Epidermal melanocyte (primary cell): Measurements from ENCODE around the gene ENAH.

Experiments
- DNase-seq: peaks from one replicate; pipeline ENCODE4 v3.0.0; 2011; ENCODE audit warnings: low spot score; ENCODE audit not compliant: insufficient read length

Gene ENAH

DNA sequence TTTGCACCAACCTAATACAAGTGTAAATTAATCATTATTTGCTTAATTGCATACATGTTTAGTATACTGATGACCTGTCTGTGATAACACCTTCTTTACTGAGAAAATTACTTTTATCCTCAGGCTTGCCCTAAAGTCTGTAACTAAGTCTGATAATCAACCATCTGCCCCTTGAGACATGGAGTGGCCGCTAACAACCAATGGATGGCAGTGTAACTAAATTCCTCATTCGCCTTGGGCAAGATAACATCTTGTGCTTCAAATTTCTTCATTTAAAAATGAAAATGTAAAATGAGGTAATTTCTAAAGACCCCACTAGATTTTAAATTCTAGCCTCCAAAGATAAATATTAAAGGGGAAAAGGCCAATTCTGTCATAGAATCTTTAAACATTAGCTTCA, 85.1 kb downstream of the ENAH start:
- no peak for DNase-seq

DNA sequence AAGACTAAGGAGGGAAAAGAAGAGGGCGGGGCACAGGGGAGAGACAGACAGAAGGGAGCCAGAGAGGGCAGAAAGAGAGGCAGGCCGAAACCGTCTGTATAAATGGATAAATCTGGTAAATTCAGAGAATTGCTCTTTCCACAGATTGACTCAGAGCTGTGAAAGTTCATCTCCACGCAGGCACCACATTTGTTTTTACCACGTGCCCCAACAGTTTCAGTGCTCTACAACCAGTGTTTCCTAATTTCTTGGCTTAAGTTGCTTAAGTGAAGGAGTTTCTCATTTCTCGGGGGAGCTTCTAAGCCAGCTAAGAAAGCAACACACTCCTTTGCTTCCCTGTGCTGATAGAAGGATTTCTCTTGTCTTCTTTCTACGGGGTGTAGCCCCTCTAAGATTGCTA, 87.1 kb downstream of the ENAH start:
- no peak for DNase-seq

DNA sequence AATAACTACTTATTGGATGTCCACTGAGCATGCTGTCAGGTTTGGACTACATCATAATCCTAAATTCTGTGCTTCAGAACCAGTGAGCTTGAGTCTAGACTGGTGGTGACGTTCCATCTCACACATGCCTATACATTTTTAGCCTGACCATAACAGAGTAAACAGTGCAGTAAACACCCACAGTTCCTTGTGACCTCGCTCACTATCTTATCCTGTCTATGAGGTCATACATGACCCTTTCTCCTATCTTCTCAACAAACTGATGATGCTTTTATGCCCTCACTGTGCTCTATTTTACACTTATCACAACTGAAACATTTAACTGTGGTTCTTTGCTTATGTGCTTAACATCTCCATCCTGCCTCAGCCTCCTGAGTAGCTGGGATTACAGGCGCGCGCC, 91.2 kb downstream of the ENAH start:
- DNase-seq = no peak

DNA sequence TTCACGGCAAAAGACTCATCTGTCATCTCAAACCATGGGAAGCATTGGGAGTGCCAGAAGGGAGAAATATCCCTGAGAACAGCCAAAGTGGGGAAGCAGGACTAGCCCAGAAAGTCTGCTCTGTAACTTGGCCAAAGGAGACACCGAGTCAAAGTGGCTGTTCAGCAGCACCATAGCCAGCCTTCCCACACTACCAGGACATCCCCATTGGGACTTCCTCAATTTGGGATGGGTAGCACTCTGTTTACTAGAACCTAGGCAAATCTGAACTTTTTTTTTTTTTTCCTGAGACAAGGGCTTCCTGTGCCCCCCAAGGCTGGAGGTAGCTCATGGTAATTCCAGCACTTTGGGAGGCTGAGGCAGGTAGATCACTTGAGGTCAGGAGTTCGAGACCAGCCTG, 93.0 kb downstream of the ENAH start:
- no peak for DNase-seq

DNA sequence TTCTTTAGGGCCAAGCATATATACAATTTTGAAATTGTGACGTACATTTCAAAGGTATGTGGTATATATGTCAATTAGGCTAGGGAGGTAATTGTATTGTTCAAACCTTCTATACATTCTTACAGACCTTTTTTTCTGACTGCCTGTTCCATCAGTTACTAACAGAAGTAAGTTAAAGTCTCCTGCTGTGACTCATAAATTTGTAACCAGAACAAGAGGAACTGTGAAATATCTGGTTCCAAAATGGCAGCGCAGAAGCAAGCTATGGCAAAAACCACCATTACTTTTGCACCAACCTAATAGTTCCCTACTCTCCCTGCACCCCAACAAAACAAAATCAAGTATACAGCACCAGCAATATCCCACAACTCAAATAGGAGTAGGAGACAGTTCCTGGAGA, 93.6 kb downstream of the ENAH start:
- DNase-seq = no peak

DNA sequence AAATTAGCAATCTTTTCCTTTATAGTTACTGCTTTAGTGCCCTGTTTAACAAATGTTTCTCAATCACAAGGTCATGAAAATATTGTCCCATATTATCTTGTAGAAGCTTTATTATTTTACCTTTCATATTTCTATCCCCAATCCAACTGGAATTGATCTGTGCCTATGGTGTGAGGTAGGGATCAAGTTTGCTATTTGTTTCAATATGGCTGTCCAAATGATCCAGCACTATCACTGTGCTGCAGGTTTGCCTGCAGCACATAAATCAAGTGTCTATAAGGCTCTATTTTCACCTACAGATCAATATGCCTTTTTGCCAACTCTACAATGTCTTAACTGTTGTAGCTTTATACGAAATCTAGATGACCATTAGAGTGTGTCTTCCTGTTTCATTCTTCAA, 96.2 kb downstream of the ENAH start:
- no peak for DNase-seq

DNA sequence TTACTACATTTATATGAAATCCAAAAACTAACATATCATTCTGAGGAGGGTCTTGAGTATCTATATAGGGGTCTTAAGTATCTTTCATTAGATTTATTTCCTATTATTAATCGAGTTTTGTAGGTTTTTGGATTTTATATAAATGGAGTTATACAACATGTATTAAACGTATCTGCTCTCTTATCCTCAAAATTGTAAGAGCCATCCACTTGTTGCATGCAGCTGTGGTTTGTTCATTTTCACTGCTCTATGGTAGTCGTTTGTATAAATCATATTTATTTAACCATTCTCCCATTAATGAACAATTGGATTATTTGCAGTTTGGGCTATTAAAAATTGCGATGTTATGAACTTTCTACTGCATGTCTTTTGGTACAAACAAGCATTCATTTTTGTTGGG, 97.1 kb downstream of the ENAH start:
- DNase-seq = no peak

DNA sequence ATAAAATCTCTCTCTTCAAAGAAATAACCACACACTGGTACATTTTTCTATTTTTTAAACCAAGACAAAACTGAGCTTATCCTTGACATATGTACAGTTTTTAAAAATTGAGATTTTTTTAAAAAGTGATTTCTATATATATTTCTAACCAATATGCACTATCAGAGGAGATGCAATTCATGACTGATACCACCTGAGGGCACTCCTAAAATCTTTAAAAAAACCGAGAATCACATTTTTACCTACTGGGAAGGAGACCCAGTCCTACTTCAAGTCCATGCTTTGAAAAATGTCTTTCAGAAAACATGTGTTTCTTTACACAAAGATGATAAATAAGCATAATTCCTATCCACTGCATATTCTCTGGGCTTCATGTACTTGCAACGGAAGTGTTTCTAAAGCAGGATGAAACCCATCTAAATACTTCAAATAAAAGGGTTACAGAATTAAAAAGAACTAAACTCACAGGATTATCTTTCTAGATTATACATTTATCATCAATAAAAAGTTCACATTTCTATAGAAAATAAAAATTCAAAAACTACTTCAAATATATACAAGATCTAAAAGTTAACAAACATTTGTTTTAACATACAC, 98.6 kb downstream of the ENAH start:
- no peak for DNase-seq

DNA sequence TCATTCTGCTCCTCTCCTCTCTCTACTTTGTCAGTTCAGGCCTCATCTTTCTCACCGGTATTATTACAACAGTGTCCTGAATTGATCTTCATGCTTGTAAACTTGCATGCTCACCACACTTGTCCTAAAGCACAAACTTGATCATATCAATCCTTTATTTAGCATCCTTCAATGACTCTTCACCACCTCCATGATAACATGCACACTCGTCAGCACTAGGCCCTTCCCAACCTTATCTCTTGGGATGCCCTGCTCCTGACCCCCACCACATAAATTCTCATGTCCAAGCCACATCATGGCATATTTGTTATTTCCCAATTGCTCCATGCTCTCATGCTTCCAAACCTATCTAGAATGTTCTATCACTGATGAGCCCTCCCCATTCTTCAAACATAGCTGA, 103.1 kb downstream of the ENAH start:
- no peak for DNase-seq

DNA sequence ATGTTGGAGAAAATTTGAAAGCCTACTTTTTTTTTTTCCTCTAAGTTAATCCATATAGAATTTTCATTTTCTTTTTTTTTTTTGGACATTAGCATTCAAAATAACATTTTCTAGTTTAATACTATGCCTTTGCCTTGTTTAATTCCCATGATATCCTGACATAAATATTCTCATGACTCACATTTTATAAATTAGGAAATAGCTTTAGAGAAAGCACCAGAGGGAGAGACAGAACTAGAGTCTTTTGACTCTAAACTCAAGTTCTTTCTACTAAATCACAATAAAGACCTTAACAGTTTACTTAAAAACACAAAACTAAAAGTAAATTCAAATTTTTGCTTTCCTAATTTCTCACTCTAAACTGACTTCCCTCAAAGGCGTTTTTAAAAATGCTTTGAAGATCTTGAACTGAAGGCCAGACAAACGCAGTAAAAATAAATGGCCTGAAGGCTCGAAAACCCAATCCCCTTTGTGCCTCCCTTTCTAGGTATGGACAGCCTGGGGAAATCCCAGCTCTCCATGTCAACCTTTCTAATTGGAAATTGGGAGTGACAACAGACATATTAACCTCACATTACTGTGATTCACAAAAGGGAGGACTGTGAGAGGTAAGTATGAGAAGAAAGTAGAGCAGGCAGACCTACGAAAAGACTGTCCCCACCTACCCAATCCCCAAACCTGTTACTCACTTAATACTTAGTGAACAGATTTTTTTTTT, 104.6 kb downstream of the ENAH start:
- no peak for DNase-seq

DNA sequence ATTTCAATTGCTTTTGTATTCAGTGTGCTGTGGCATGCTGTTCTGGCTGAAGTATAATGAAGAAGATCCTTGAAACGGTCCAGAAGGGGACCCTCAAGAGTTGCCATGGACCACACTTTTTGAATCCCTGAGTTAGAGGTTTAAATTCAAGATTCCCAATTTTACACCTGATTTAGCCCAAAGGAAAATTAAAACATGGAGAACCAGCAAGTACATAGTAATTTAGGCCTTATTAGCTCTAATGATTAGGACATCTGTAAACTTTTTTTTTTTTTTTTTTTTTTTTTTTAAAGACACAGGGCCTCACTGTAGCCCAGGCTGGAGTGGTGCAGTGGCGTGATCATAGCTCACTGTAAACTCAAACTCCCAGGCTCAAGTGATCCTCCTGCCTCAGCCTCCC, 107.3 kb downstream of the ENAH start:
- DNase-seq = no peak

DNA sequence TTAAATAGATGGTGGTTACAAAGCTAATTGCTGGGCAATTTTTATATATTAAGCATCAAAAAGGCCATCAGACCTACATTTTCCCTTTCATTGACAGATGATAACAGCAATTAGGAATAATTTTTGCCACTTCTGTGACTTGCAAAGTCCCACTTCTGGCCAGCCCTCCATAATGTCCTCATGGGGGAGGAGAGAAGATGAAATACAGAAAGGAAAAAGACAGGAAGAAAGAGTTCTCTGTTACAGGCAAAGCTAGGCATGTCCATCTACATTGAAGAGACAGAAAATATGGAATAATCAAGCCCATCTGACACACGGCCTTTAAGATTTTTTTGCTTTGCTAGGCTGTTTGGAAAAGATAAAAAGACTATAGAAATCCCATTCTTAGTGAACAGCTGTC, 108.0 kb downstream of the ENAH start:
- no peak for DNase-seq

DNA sequence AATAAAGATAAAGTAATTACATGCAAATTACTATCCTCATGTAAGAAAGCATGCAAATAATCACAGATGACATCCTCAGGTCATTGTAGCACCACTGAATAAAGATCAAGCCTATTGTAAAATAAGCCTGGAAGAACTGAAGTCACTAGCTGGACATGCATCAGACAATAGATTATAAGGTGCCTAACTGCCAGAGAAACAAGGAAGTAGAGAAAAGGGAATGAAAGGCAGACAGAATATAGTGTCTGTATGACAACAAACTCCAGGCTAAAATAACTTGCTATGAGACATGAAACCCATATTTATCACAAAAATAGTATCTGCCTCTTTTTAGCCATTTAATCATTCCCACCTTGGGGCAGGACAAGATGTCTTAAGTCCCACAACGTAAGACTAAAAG, 108.7 kb downstream of the ENAH start:
- DNase-seq = no peak

DNA sequence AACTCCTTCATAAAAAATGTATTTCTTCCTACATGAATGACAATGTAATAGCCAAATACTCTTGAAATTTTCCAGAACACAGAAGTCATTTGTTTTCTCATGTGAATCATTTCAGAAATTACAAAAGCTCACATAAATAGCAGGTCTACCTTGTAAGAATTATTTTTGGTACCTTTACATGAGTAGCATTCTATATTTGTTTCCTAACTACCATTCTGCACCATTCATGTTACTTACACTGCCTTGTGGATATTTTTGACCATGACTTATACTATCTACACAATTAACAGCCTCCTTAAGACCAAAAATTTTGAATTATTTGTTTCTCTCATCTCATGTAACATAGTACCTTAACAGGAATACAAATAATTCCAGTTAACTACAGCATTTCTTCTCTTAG, 109.6 kb downstream of the ENAH start:
- no peak for DNase-seq

DNA sequence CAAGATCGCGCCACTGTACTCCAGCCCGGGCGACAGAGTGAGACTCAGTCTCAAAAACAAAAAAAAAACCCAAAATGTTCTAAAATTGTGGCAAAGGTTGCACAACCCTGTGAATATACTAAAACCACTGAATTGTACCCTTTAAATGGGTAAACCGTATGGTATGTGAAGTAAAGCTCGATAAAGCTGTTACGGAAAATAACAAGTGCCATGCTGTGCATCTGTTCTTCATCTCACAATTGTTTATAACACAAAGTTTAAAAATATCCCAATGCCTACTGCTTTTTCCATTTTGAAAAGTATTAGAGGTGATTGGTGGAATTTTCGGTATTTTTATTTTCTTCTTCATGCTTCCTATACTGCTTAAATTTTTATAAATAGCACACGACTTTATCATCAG, 111.5 kb downstream of the ENAH start:
- DNase-seq = no peak

DNA sequence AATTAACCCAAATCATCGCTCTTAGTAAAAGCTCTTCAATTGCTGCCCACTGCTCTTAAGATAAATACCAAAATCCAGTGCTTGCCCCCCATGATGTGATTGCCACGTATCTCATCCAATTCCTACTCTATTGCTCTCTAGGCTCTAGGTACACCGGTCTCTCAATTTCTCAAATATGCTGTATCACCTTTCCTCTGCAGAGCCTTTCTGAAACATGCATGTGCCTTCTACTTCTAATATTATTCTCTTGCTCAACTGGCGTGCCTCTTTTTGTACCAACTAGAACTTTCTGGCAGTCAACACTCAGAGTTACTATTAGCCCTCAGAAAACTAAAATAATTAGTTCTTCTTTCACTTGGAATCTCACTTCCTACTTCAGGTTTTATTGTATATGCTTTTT, 113.3 kb downstream of the ENAH start:
- no peak for DNase-seq

DNA sequence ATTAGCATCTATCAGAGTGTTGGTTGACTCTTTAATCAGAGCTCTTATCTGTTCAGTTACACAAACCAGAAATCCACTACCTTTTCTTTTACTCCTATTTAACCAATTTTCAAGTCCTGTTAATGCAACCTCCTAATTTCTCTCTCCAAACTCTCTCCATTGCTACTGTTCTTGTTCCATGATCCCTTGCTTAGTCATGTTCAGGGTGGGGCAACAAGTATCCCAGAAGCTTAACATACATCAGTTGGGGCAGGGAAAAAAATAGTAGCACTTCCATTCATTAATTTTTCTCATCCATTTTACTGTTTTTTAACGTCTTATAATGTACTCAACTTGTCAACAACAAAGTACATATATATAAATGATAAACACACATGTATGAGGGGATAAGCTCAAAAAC, 113.9 kb downstream of the ENAH start:
- DNase-seq = no peak

DNA sequence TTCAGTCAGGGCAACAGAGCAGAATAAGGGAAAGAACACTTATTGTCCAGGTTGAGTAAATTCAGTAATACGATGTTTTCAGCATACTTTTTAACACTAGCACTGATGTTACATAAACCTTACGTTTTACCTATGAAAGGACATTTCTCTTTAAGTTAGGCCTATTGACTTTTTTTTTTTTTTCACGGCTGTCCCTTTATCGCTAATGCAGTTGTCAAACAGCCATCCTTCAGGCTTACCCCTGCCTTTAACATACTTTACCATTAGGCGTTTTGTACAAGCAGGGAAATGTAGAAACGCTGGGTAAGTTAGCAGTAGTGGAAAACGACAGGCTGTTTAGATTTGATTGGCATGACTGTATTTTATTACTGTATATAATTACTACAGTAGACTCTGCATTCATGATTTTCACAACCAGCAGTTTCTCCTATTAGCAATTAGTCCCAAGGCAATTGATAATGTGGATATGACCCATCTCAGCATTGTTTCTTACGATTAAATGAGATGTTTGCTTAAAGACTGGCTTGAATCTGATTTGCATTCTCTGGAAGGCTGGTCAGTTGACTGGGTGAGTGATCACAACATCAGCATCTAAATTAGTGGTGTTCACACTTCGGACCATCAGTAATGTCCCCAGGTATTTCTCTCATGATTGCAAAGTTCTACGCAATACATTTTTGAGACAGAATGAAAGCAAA, 115.2 kb downstream of the ENAH start:
- DNase-seq = no peak

DNA sequence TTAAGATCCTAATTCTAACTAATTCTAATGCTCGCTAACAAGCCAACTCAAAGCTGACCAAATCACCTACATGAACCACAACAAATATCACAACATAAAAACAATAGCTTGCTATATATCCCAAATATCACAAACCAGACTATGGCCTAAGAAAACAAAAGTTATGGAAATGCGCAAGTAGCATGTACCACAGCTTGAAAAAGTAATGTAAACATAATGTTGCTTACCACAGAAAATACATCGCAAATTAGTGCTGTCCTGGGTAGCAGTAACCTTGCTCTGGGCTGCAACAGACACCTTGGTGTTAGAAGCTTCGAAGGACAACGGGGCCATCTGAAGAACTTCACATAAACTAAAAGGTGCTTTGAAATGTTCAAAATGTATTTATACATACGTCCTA, 117.6 kb downstream of the ENAH start:
- no peak for DNase-seq

DNA sequence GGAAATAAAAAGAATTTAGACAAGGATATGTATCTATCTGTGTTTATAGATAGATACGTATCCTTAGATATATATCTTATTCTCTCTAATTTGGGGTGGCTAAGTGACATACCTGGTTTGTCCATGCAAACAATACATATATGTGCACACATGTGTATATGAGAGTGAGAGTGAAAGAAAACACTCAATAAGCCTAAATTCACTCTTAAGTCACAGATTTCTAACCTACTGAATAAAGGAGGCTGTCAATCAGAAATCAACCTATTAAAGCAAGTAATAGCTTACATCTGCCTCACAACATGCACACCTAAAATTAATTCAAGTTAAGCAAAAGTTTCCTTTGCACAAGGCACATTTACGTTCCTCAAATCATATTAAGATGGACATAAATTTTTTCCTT, 118.2 kb downstream of the ENAH start:
- no peak for DNase-seq

DNA sequence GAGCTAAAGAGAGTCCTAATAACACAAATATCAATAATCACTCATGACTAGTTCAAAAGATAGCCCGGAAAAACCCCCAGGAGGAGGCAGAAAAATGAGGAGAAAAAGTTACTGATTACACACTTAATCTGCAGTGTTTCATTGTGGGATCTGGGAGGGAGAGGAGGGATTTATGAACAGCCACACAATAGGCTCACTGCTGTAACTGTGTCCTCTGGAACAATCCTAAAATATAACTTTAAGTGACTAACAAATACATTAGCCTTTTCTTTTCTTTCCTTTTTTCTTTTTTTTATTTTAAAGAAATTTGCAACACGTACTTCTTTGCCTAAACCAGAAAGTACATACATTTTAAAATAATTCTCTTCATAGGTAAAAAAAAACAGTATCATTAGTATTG, 118.8 kb downstream of the ENAH start:
- no peak for DNase-seq

DNA sequence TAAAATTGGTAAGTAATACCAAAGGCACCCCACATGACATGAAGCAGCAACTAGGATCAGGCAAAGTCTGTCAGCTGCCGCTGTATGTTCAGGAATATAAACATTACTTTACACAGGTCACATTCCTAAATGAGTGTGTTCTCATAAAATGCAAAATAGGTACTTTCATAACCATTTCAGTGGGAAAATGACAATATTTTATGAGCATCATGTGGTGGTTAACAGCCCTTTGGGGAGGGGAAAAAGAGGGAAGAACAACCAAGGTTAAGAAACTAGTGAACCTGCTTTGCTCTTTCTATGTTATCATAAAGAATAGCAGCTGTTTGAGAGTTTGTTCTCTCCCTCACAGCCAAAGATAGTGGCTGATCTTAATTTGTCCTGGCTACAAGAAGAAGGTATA, 119.7 kb downstream of the ENAH start:
- no peak for DNase-seq
